HG02943 (cell line): ENCODE results near the gene ZFYVE9.
A peak's percentile ranks its signal among the peaks of the same experiment; 100 is the strongest.
"Not testable (repeated sequence)": the region's sequence is repeated elsewhere in the genome, so short reads cannot be mapped to it uniquely, and the experiment has no call there.

ENCODE experiments used
- ATAC-seq: cut with Tn5 transposase; IDR thresholded peaks from one replicate; pipeline ENCODE4 v1.9.1; 2021; ENCODE audit warnings: mild to moderate bottlenecking, low read depth, moderate library complexity; ENCODE audit not compliant: unreplicated experiment

Gene ZFYVE9

DNA sequence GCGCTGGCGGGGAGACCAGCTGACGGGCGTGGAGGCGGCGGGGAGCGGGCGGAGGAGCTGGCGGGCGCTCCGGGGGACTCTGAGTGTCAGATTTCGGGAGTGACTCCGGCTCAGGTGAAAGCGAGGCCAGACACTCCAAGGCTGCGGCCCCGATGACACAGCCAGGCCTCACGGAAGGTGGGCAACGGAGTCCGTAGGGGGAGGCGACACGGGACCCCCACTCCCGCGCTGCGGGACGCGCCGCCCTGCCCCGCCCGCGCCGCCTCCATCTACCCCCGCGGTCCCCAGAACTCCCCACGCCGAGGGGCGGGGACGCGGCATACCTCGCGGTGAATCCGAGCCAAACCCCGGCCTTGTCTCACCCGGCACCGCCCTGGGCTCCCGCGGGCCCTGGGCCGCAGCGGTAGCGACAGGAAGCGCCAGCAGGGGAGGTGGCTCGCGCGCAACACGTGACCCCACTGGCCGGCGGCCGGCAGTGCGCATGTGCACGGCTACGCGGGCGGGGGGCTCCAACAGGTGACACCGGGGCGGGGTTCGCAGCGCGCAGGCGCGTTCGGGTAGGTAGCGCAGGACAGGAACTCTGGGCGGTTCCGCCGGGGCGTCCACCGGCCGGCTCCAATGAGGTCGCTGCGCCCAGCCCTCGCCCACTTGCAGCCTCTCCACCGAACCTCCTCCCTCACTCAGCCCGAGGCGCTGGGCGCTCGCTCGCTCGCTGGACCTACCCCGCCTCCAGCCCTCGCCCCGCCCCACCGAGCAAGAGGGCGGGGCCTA, 224.0 kb downstream of the ZFYVE9 start, which contains the start of gene CC2D1B:
TSS of gene CC2D1B (minus strand) at position 460 of the 771 bp plus-strand sequence. CDS start 1,585 bp downstream, outside the sequence.
- ATAC-seq, result peak; percentile 86

DNA sequence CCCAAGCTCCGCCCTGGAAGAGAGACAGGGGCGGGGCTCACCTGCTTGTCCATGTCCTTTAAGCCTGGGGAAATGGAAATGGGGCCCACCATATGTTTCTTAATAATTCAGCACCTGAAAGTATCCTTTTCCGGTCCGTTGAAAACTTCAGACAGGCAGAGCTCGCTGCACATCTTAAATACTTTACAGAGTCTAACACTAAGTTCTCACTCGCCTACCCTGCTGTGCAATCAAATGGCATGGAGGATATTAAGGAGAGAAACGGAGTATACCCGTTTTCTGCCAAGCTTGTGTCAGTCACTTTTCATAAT, 224.6 kb downstream of the ZFYVE9 start:
- ATAC-seq, result no peak

DNA sequence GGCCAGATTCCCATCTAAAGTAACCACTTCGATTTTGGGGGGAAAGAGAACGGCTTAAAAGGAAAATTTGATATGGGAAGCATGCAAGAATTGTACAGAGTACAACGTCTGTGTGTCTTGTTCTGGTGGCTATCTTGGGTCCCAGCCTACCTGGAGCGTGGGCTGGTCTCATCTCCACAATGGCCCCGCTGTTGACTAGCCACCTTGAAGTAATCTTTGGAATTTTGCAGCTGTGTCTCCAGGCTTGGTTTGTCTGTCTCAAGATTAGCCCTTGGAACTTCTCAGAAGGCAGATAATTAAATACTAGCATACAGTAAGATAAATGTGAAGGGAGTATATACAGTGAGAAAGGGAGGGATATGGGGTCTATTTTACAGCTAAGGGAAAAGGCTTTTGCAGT, 225.4 kb downstream of the ZFYVE9 start:
- no peak for ATAC-seq

DNA sequence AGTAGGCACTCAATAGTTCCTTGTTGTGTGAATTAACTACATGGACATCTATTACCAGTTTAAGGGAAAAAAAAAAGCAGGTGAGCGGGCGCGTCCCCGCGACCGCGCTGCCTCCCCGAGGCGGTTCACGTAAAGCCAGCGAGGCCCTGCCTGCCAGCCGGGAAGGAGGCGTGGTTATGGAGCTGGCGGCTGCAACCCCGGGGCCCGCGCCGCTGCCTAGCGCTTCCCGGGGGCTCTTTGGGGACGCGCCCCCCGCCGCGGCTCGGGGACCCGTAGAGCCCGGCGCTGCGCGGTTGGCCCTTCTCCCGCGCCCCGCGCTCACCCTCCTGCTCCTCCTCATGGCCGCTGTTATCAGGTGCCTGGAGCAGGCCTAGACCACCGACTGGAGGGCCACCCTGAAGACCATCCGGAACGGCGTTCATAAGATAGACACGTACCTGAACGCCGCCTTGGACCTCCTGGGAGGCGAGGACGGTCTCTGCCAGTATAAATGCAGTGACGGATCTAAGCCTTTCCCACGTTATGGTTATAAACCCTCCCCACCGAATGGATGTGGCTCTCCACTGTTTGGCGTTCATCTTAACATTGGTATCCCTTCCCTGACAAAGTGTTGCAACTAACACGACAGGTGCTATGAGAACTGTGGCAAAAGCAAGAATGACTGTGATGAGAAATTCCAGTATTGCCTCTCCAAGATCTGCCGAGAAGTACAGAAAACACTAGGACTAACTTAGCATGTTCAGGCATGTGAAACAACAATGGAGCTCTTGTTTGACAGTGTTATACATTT, 226.7 kb downstream of the ZFYVE9 start:
- ATAC-seq, result no peak

DNA sequence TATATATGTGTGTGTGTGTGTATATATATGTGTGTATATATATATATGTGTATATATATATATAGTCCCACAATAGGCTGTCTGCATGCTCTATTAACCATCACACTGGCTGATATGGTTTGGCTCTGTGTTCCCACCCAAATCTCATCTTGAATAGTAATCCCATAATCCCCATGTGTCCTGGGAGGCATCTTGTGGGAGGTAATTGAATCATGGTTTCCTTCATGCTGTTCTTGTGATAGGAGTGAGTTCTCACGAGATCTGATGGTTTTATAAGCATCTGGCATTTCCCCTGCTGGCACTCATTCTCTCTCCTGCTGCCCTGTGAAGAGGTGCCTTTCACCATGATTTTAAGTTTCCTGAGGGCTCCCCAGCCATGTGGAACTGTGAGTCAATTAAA, 228.0 kb downstream of the ZFYVE9 start:
- ATAC-seq, result not testable (repeated sequence)

GRCh38 chr1:52385376-52385775, 243.5 kb downstream of the ZFYVE9 start:
- no peak for ATAC-seq

GRCh38 chr1:52386458-52386857, 244.6 kb downstream of the ZFYVE9 start:
- no peak for ATAC-seq

DNA sequence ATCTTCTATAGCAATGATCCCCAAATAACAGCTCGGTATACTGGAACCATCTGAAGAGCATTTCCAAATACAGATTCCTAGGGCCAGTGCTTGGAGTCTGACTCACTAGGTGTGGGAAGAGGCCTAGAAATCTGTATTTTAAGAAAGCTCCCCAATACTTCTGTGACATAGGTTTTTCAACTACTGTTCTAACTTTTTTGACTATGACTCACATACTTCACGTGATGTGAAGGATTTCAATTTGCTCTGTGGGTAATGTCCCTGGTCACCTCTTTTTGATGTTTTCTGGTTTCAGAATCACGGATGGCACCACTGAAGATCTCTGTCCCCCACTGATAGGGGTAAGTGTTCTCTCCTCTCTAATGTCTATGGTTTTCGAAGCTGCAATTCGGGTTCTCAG, 251.3 kb downstream of the ZFYVE9 start:
- no peak for ATAC-seq
